NCI-H2029 treated with DMSO at 0.1 percent for 48 hours (cell line): Measurements from ENCODE around the gene FLT3LG.

Experiments
- DNase-seq: peaks from one replicate; lab custom pipeline; 2025; lab: John Stamatoyannopoulos, UW

The FLT3LG gene

DNA sequence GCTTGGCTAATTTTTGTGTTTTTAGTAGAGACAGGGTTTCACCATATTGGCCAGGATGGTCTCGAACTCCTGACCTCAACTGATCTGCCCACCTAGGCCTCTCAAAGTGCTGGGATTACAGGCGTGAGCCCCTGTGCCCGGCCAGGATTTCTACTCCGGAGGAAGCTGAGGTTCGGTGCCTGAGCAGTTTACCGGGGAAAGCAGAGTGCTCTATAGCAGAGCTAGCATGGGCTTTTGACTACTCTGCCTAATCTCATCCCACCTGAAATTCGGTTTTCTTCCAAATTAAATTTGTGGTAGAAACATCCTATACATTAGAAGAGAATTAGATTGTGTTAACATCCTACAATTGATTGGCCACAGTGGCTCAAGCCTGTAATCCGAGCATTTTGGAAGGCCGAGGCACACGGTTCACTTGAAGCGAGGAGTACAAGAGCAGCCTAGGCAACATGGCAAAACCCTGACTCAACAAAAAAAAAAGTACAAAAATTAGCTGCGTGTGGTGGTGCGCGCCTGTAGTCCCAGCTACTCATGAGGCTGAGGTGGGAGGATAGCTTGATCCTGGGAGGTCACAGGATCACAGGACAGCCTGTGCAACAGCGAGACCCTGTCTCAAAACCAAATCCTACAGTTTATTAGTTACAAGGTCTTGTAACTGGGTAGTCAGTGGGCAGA is 15.0 kb downstream of the FLT3LG start:
- DNase-seq: no peak

DNA sequence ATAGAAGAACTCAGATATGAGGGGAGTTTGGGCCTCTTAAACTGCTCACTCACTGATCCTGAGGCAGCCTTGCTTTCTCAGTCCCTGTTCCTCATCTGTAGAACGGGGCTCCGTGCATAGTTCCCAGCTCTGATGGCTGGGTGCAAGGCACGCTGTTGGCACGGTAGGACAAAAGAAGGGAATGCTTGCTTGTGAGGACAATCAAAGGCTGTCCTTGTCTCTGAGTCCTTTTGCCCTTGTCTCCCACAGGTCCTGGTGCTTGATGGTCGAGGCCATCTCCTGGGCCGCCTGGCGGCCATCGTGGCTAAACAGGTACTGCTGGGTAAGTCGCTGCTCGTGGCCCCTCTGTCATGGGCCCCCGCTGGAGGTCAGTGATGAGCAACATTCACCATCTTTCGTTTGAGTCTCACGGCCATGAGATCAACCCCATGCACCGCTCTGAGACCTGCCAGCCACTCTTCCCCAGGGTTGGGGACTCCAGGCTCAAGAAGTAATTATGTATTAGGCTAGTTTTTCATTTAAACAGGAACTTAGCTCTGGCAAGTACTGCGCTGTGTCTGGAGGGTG is 15.7 kb downstream of the FLT3LG start:
- DNase-seq: no peak

DNA sequence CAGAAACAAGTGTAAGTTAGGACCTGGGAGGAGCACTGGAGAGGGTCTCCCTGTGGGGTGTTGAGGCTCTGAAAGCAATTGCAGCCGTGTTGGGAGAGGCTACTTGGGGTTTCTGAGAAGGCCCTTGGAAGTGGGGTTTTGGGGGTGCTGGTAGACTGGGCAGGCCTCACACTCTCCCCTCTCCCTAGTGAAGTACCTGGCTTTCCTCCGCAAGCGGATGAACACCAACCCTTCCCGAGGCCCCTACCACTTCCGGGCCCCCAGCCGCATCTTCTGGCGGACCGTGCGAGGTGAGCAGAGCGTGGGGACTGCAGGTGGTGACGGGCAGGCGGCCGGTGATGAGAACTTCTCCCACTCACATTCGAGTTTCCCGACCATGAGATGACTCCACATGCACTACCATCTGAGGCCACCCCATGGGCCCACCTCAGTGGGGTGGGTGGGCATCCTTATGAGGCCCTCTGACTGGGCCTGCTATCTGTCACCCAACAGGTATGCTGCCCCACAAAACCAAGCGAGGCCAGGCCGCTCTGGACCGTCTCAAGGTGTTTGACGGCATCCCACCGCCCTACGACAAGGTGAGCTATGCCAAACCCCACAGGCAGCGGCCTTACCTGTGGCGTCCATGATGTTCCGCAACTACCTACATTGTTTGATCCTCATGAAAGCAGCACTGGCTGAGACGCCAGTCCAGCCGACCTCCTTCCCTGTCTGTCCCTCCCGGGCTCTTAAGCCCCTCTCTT is 16.4 kb downstream of the FLT3LG start:
- DNase-seq: no peak

DNA sequence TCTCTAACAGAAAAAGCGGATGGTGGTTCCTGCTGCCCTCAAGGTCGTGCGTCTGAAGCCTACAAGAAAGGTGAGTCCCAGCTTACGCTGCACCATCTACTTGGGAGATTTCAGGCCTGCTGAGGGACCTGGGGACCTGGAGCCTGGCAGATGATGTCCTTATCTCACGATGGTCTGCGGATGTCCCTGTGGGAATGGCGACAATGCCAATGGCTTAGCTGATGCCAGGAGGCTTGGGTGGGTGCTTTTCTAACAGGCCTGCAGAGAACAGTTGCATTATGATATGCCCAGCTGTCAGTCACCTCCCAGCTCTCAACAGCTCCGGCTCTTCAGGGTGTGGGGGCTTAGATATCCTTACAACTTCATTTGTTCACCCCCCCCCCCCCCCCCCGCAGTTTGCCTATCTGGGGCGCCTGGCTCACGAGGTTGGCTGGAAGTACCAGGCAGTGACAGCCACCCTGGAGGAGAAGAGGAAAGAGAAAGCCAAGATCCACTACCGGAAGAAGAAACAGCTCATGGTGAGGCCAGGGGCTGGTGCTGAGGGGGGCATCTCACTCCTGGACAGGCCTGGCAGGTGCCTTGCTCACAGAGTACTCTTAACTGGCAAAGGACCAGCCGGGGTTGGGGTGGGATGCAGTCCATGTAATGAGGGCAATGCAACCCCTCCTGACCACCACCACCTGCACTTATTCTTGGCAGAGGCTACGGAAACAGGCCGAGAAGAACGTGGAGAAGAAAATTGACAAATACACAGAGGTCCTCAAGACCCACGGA is 17.2 kb downstream of the FLT3LG start:
- no peak for DNase-seq

DNA sequence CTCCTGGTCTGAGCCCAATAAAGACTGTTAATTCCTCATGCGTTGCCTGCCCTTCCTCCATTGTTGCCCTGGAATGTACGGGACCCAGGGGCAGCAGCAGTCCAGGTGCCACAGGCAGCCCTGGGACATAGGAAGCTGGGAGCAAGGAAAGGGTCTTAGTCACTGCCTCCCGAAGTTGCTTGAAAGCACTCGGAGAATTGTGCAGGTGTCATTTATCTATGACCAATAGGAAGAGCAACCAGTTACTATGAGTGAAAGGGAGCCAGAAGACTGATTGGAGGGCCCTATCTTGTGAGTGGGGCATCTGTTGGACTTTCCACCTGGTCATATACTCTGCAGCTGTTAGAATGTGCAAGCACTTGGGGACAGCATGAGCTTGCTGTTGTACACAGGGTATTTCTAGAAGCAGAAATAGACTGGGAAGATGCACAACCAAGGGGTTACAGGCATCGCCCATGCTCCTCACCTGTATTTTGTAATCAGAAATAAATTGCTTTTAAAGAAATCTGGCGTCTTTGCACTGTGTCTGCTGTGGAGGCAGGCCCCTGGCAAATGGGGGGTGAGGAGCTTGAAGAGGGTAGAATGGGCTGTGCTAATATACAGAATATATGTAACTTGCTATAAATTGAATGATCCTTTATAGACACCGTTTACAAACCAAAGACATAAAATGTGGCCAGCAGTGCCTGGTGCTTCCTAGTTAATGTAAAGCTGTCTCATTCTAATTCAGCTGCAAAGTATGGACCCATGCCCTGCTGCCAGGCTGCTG is 18.0 kb downstream of the FLT3LG start:
- no peak for DNase-seq

DNA sequence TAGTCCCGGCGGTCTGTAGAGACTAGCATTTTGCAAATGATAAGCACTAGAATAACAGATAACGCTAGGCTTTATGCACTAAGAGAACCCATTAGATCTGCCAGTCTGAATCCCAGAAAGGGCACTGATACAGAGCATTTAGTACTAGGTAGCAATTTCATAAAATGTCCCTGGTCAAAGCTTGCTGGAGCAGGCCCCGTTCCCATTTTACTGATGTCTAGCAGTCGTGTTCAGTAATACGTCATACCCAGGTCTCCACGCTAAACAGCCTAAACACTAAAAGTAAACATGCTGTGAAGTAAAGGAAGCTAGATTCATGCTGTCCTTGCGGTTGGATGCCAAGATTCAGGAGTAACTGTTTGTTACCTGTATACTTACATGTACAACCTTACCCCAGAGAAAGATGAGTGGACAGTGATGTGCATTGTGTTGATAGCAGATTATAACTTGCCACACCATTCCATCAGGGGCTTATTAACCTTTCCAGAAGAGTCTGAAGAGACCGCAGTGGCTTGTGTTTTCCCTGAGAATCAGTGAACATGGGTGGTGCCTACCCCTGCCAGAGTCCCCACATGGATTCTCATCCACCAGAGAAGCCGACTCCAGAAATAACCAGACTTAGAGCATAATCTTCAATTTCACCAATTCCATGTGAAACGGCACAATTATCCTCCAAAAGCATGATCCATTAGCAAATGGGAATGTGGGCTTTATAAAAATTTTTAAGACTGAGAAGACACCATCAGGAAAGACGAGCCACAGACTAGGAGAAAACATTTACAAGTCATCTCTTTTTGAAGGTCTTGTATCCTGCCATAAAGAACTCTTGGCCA is 18.8 kb downstream of the FLT3LG start:
- DNase-seq: no peak

DNA sequence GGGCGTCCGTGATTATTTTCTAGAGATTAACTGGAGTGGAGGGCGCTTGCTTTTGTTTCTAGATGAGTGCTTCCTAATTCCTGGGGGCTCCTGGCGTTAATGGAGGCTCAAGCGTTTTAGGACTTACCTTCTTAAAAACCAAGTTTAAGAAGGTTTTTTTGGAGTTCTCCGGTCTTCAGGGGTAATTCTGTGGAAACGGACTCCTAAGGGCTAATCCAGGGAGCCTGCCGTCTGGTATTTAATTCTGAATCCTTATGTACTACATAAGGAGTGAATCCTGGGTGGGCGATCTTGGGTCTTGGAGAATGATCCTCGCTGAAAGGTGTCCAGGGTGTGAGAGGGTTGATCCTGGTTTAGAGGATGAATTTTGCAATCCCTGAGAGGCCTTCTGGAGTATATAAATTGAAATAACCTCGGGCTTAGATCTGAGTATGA is 22.6 kb downstream of the FLT3LG start:
- DNase-seq: no peak

DNA sequence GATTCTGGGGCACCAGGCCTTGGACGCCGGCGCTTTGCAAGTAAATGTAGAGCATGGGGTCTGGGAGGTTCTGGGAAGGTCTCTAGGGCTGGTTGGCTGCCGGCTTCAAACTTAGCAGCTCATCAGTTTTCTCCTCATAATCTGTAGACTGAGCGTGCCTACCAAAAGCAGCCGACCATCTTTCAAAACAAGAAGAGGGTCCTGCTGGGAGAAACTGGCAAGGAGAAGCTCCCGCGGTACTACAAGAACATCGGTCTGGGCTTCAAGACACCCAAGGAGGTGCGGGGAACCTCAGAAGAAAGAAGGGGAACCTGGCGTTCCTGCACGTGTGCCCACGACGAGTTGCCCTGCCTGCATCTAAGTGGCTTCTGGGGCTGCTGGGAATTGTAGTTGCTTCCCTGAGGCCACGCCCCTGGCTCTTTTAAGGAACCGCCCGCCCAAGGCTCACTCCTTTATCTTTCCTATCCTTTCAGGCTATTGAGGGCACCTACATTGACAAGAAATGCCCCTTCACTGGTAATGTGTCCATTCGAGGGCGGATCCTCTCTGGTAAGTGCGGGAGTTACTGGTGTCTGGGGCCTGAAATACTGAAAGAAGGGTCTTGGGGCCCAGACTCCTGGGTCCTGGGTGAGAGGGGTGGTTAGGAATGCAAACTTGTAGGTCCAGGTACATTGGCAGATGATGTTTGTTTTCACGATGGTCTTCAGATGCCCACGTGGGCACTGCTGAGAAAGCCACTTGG is 23.2 kb downstream of the FLT3LG start:
- DNase-seq: no peak

DNA sequence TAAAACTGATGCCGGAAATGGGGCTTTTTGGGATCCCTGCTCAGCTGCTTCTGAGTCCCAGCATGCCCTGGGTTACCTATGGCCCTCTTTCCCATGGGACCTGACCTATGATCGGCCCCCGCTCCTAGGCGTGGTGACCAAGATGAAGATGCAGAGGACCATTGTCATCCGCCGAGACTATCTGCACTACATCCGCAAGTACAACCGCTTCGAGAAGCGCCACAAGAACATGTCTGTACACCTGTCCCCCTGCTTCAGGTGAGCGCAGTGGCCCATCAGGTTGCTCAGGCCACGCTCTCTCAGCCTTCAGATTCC is 23.7 kb downstream of the FLT3LG start:
- no peak for DNase-seq

DNA sequence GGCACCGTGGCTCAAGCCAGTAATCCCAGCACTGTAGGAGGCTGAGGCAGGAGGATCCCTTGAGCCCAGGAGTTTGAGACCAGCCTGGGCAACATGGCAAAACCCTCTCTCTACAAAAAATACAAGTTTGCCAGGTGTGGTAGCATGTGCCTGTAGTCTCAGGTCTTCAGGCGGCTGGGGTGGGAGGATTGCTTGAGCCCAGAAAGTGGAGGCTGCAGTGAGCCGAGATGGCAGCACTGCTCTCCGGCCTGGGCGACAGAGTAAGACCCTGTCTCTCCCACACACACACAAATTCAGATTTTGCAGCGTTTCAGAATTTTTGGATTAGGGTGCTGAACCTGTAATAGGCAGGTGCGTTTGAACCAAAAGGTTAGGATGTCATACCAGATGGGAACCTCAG is 24.5 kb downstream of the FLT3LG start:
- DNase-seq: no peak

DNA sequence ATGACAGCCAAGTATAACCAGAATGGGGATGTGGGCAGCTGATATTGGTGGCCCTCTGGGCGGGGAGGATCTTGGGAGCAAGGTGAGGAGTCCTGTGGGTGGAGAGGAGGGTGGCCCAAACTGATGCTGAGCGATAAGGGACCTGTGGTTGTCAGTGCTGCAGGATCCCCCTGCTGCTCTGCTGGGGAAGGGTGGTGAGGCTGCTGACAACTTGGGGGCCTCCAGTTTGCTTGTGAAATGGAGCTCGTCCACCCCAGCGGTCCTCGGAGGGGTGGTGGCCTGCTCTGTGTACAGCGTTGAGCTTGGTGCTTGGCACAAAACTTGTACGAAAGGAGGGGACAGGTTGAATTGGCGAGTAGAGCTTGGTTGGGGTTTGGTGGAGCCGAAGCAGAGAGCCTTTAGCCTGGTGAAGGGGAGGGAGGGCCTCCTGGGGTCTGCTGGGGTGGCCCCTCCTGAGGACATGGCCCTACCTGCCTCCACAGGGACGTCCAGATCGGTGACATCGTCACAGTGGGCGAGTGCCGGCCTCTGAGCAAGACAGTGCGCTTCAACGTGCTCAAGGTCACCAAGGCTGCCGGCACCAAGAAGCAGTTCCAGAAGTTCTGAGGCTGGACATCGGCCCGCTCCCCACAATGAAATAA is 25.1 kb downstream of the FLT3LG start:
- DNase-seq: no peak

DNA sequence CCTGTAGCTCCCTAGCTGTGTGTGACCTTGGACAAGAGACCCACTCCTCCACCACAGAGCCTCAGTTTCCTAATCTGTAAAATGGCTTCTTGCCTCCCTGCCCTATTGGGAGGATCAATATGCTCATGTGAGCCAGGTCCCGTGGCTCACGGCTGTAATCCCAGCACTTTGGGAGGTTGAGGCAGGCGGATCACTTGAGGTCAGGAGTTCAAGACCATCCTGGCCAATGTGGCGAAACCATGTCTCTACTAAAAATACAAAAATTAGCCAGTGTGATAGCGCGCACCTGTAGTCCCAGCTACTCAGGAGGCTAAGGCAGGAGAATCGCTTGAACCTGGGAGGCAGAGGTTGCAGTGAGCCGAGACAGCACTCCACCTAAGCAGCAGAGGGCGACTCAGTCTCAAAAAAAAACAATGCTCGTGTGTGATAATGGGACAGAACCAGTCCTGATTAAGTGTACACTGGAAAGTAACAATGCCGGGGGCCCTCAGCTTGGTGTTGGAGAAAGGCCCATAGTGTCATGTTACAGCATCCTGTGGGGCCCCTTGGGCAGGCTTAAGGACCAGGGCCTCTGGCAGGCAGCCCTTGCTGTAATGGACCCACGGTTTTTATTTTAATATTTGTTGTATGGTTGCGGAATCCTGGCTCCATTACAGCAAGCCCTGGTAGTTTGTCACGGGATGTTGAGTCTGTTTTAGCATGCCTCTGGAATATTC is 29.0 kb downstream of the FLT3LG start:
- DNase-seq: peak; percentile 77

DNA sequence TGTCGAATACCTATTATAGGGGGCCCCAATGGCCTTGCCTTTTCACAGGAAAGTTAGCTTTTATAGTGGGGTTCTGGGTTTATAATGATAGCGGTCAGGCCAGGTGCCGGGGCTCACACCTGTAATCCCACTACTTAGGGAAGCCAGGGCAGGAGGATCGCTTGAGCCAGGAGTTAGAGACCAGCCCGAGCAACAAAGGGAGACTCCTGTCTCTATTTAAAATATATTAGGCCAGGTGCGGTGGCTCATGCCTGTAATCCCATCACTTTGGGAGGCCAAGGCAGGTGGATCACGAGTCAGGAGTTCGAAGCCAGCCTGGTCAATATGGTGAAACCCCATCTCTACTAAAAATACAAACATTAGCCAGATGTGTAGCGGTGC is 29.6 kb downstream of the FLT3LG start:
- DNase-seq: no peak

DNA sequence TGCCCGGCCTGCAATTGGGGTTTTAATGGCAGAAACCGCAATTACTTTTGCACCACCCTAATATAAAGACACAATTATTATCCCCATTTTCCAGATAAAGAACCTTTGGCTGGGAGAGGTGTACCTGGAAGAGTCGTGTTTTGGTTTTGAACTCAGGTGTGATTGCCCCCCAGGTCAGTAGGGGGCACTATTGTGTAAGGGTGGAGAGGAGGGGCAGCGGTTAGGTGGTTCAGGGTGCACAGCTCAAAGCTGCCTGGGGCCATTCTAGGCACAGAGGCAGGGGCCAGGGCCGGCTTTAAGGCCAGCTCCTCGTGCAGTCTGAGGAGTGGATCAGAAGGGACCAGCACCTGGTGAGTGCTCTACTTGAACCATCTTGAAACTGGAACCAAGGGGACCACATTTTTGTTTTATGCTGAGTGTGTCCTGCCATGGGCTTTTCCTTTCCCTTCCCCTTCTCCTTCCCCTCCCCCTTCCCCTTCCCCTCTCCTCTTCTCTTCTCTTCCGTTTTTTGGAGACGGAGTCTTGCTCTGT is 32.6 kb downstream of the FLT3LG start:
- peak; percentile 28 for DNase-seq

DNA sequence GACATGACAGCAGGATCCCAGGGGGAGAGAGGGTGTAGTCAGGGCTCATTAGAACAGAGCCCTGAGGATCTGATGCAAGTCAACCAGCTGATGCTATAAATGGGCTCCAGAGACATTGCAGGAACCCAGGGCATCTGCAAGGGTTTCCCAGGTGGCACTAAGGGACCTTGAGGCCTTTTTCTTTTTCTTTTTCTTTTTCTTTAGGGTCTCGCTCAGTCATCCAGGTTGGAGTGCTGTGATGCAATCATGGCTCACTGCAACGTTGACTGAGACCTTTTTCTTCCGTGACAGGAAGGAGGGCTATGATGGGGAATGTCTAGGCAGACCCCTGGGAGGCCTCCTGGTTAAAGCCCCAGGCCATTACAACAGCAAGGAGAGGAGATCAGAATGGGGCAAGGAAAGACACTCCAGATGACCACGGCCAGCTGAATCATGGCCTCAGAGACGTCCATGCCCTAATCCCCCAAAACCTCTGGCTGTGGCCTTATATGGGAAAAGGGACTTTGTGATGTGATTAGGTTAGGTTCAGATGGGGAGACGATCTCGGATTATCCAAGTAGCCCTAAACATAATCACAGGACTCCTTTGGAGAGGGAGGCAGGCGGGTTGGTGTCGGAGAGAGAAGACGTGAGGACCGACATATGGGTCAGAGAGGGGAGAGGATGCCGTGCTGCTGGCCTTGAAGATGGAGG is 33.9 kb downstream of the FLT3LG start:
- no peak for DNase-seq

DNA sequence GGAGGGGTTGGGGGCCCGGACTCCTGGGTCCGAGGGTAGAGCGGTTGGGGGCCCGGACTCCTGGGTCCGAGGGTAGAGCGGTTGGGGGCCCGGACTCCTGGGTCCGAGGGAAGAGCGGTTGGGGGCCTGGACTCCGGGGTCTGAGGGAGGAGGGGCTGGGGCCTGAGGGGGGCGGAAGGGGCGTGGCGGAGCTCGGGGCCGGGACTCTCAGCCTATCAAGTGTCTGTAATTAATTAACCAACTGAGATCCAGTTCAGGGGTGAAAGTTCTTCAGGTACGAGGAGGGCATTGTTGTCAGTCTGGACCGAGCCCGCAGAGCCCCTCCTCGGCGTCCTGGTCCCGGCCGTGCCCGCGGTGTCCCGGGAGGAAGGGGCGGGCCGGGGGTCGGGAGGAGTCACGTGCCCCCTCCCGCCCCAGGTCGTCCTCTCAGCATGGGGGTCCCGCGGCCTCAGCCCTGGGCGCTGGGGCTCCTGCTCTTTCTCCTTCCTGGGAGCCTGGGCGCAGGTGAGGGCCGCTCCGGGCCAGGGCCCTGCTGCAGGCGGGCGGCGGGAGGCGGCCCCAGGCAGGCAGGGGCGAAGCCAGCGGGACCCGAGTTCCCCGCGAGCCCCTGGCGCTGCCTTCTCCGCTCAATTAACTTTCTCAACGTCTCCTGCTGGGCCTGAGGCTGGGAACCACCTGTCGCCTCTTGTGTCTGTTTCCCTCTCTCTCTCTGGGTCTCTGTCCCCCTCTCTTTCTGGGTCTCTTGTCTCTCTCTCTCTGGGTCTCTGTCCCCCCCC is 39.1 kb downstream of the FLT3LG start:
- no peak for DNase-seq

DNA sequence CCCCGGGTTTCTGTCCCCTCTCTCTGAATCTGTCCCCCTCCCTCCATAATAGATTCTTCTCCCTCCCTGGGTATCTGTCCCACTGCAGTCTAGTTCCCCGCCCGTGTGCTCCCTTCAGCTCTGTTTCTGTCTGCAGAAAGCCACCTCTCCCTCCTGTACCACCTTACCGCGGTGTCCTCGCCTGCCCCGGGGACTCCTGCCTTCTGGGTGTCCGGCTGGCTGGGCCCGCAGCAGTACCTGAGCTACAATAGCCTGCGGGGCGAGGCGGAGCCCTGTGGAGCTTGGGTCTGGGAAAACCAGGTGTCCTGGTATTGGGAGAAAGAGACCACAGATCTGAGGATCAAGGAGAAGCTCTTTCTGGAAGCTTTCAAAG is 39.7 kb downstream of the FLT3LG start:
- no peak for DNase-seq

DNA sequence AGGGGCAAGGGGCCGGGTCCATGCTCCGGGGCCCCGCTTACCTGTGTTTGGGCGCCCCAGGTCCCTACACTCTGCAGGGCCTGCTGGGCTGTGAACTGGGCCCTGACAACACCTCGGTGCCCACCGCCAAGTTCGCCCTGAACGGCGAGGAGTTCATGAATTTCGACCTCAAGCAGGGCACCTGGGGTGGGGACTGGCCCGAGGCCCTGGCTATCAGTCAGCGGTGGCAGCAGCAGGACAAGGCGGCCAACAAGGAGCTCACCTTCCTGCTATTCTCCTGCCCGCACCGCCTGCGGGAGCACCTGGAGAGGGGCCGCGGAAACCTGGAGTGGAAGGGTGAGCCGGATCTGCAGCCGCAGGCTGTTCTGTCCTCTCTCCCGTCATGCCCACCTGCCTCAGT is 40.1 kb downstream of the FLT3LG start:
- no peak for DNase-seq
